ENCODE results near the gene AUP1. TPM values are rescaled to one million over a fixed set of nuclear protein-coding genes. Genes with fewer than 3 reads are reported as not detected.

The AUP1 gene
- total RNA-seq, 1 experiment from 2014 or later = 91.5 TPM

- H3K36me3 Mint-ChIP-seq (ENCODE audit: insufficient read depth in 1 of 3, low read depth in 3 of 3) = peaks cover 0 to 23% (median 15%) of the 10 kb centered on the region in 3 experiments; a peak in 6 of 7 replicates
- peaks cover 27 to 28% of the 10 kb centered on the region in 2 experiments for H3K4me1 Mint-ChIP-seq
- WGBS (ENCODE audit: extremely low coverage, insufficient read length, low lambda C conversion rate) = no CpG with 5 or more reads among the region's 27 CpGs
- H2BK20ac ChIP-seq (ENCODE audit: low read depth, low read length, poor library complexity, severe bottlenecking) = no peak overlapping the region
- H3K4ac ChIP-seq (ENCODE audit: low read depth, low read length) = no peak overlapping the region
- no peak overlapping the region for H2BK12ac ChIP-seq (ENCODE audit: insufficient read length, low read depth, low read length)
- no peaks in the 10 kb centered on the region for H3K9me3 Mint-ChIP-seq
- no peak overlapping the region for H3K23ac ChIP-seq (ENCODE audit: insufficient read length, low read depth, low read length)
- peak overlapping the region; percentile 59; the same call in 1 of the 2 replicates for H3K14ac ChIP-seq (ENCODE audit: insufficient read depth, low read length)
- no peak overlapping the region for H3K56ac ChIP-seq (ENCODE audit: insufficient read length, low read depth, low read length)
- no peak for TF ChIP-seq CTCF (conservative IDR thresholded peaks at IDR 0.05)
- DNase-seq = peak; percentile 65
- H3K27ac ChIP-seq (ENCODE audit: insufficient read length, low read depth, low read length) = no peak overlapping the region
- peaks cover 23% of the 10 kb centered on the region for H3K23me2 ChIP-seq (ENCODE audit: insufficient read length, low read depth, low read length, poor library complexity, severe bottlenecking)
- 0 out of 2 replicates have a peak, but pooled peaks cover 2% of the 10 kb centered on the region for H3K4me1 ChIP-seq (ENCODE audit: insufficient read depth, low read length)
- H3K27ac Mint-ChIP-seq = peak overlapping the region; percentile 42 to 96 (median 89); a peak in 6 of 7 replicates
- H3K27me3 ChIP-seq (ENCODE audit: insufficient read depth, low read length) = no peaks in the 10 kb centered on the region; the same call in 1 of the 2 replicates
- no peak overlapping the region for H2AK5ac ChIP-seq (ENCODE audit: insufficient read length, low read length)
- no peak overlapping the region for H4K8ac ChIP-seq (replicated peaks; ENCODE audit: insufficient read length, low read depth, low read length)
- H3K27me3 Mint-ChIP-seq (ENCODE audit: low read depth) = peaks cover 62% of the 10 kb centered on the region
- no peaks in the 10 kb centered on the region for H3K79me2 ChIP-seq (ENCODE audit: insufficient read depth, low read length)
- no peaks in the 10 kb centered on the region for H4K20me1 ChIP-seq (ENCODE audit: control insufficient read depth, insufficient read depth, insufficient read length)
- H3K9me3 ChIP-seq (ENCODE audit: control insufficient read depth, low read depth, low read length) = no peaks in the 10 kb centered on the region
- H2AFZ ChIP-seq (ENCODE audit: low read length) = no peak overlapping the region
- H3K79me1 ChIP-seq (ENCODE audit: insufficient read depth, low read depth, low read length, poor library complexity, severe bottlenecking) = no peaks in the 10 kb centered on the region
- H3K9ac ChIP-seq (ENCODE audit: extremely low read depth, insufficient read length, low read length) = peak overlapping the region; percentile 57
- peak overlapping the region; percentile 63 for H3K4me2 ChIP-seq (ENCODE audit: insufficient read depth, insufficient read length, low read length)
- no peak overlapping the region for H3T11ph ChIP-seq (ENCODE audit: low read length)
- H4K5ac ChIP-seq (ENCODE audit: insufficient read length, low read depth, low read length) = no peak overlapping the region
- no peak overlapping the region for H2BK15ac ChIP-seq (ENCODE audit: low read depth, low read length)
- peak overlapping the region; percentile 74 for H3K18ac ChIP-seq (ENCODE audit: insufficient read length, low read depth, low read length)
- no peak overlapping the region for H4K91ac ChIP-seq (ENCODE audit: insufficient read length, low read depth, low read length)
- no peak overlapping the region for H2BK5ac ChIP-seq (ENCODE audit: insufficient read length, low read length)
- peak overlapping the region; percentile 92 to 93 for H3K4me3 Mint-ChIP-seq
- H2BK120ac ChIP-seq (ENCODE audit: low read depth, low read length, poor library complexity, severe bottlenecking) = no peak overlapping the region
Measured at GRCh38 chr2:74552914-74553811, 23.7 kb upstream of the AUP1 start.

Measured in H9 (cell line).